Measurements from ENCODE around the gene RIN2. TPM values are rescaled to one million over a fixed set of nuclear protein-coding genes. Genes with fewer than 3 reads are reported as not detected.

The RIN2 gene
- total and polyA plus RNA-seq, 2 of the 4 experiments (the other 2 are of a cell fraction), result 16.1 to 72.2 TPM

GRCh38 chr20:19757487-19758132 lies 448 bp upstream of the RIN2 start:
- Histone ChIP-seq H3K9me1 (ENCODE audit: insufficient read depth, low read length) (peaks cover 12% of the 10 kb centered on the region), H3K9me3 (ENCODE audit: control insufficient read depth, insufficient read depth, low read length) (no peaks in the 10 kb centered on the region), H3K4me2 (ENCODE audit: low read depth, low read length) (peak overlapping the region; percentile 89), H2AK9ac (replicated peaks; ENCODE audit: low read depth, low read length, poor library complexity) (peak overlapping the region; percentile 63), H3K23ac (ENCODE audit: low read depth, low read length) (peak overlapping the region; percentile 36; the same call in 1 of the 2 replicates), H4K8ac (ENCODE audit: low read depth in 2 of 2, low read length in 2 of 2) (peak overlapping the region; percentile 65 to 79; a peak in 3 of 4 replicates), H3K56ac (ENCODE audit: extremely low read depth, insufficient read depth, low read length) (peak overlapping the region; percentile 88), H4K20me1 (ENCODE audit: insufficient read depth, low read length) (no peaks in the 10 kb centered on the region; the same call in 1 of the 2 replicates), H3K36me3 (ENCODE audit: control insufficient read depth, insufficient read depth, low read length) (peaks cover 2% of the 10 kb centered on the region; the same call in 1 of the 2 replicates), H3K27ac (ENCODE audit: insufficient read depth, low read length) (peak overlapping the region; percentile 78), H3K4me3 (ENCODE audit: insufficient read depth, low read depth, low read length) (peak overlapping the region; percentile 72), H2BK20ac (ENCODE audit: low read depth, low read length) (no peak overlapping the region), H2BK15ac (ENCODE audit: low read depth, low read length) (peak overlapping the region; percentile 58; the same call in 2 of the 3 replicates), H3K27me3 (ENCODE audit: control insufficient read depth, insufficient read depth, low read length) (no peaks in the 10 kb centered on the region), H4K5ac (ENCODE audit: low read depth, low read length) (peak overlapping the region; percentile 51), H4K91ac (ENCODE audit: insufficient read depth, low read depth, low read length) (peak overlapping the region; percentile 90), H3K14ac (replicated peaks; ENCODE audit: low read depth, low read length) (peak overlapping the region; percentile 74), H2BK5ac (ENCODE audit: low read depth, low read length, poor library complexity, severe bottlenecking) (peak overlapping the region; percentile 41), H3K9ac (ENCODE audit: low read depth, low read length) (peak overlapping the region; percentile 89), H3K79me1 (ENCODE audit: low read depth in 1 of 2, low read length in 2 of 2) (peaks cover 7 to 54% of the 10 kb centered on the region in 2 experiments; a peak in 3 of 4 replicates), H2AK5ac (ENCODE audit: low read depth, low read length) (peak overlapping the region; percentile 66; the same call in 1 of the 2 replicates), H2BK120ac (ENCODE audit: low read depth, low read length) (peak overlapping the region; percentile 69), H3K18ac (ENCODE audit: low read depth, low read length) (peak overlapping the region; percentile 88), H3K4ac (ENCODE audit: low read depth, low read length) (peak overlapping the region; percentile 96), H3K4me1 (ENCODE audit: control insufficient read depth, insufficient read depth, low read length) (peaks cover 8% of the 10 kb centered on the region), H2AFZ (replicated peaks; ENCODE audit: low read length, poor library complexity) (peak overlapping the region; percentile 92)
- POLR2A ChIA-PET (ENCODE audit: unreplicated experiment), result interaction anchor here (0.6 to 1.0 kb wide), 7 partner anchors 18 to 1071 kb away, joined by 3 to 7 read pairs (median 5); no protein-coding TSS in a partner anchor
- BruUV-seq (replicated peaks), result no TSS peak
- 0% methylated on average over 16 of the region's 45 CpGs; no CpG with 5 or more reads in 1 of the 2 experiments for WGBS, 2 experiments (ENCODE audit: extremely low coverage in 2 of 2, insufficient read length in 1 of 2)
- dilution Hi-C loops (cut with HindIII; ENCODE audit: low sequenced_read_pairs, unreplicated experiment) (no loop called here), in situ Hi-C loops (cut with MboI; ENCODE audit: low sequenced_read_pairs) (no loop called here), intact Hi-C loops (cut with micrococcal nuclease) (loop anchor here (1.0 to 5.0 kb wide), 2 partner anchors 58 to 65 kb away; no protein-coding TSS in a partner anchor)
- DNase-seq (peak; percentile 87), ATAC-seq (ENCODE audit: low read depth) (peak; percentile 88)
- CTCF ChIA-PET, result no interaction called here
- TF ChIP-seq FOS (IDR thresholded peaks at IDR 0.05; ENCODE audit: low read depth, low read length), result no peak
- TF ChIP-seq ELK1 (IDR thresholded peaks at IDR 0.05; ENCODE audit: borderline replicate concordance, low read depth, low read length), result no peak
- TF ChIP-seq MAZ (IDR thresholded peaks at IDR 0.05; ENCODE audit: borderline replicate concordance, low read depth, low read length), result peak; percentile 82; the same call in 1 of the 2 replicates
- no peak for TF ChIP-seq CEBPB (IDR thresholded peaks at IDR 0.05; ENCODE audit: low read depth, low read length)
- TF ChIP-seq MAFK (IDR thresholded peaks at IDR 0.05; ENCODE audit: low read depth, low read length), result no peak
- TF ChIP-seq RCOR1 (IDR thresholded peaks at IDR 0.05; ENCODE audit: insufficient replicate concordance, low read length), result no peak
- no peak for TF ChIP-seq USF2 (IDR thresholded peaks at IDR 0.05; ENCODE audit: low read depth, low read length)

Measured in IMR-90 (cell line).